ENCODE results near the gene ZNF516.

DNA sequence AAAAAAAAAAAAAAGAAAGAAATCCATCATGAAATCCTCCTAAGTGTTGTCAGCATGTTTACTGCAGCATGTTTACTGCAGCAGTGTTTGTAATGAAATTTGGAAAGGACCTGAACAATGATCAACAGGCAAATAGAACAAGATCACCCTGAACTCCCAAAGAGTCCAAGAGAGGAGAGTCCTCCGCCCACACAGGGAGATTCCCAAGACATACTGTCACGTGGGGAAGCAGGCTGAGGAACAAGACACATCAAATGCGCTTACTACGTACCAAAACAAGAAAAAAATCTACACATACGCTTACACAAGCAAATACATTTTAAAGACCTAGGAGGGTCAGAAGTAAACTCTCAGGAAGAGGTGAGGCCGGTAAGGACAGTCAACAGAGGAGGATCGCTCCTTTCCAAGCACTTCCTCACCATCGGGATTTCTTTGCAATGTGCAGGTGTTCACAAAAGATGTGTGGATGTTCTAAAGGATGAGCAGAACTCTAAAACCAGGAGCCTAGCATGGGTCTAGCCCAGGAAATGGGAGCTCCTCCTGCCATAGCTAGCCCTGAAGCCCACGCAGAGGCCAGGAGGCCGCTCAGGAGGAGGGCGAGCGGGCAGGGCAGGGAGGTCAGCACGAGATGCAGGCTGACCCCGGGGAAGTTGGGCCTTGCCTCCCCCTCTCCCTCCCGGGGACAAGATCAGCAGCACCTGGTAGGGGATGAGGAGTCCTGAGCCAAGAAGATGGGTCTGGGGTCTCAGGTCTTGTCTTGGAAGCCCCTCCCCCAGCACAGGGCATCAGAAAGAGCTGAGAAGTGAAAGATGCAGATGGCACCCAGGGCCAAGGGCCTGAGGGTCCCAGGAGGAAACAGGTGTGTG, 66.4 kb downstream of the ZNF516 start:
- TF ChIP-seq, protein P1, sequence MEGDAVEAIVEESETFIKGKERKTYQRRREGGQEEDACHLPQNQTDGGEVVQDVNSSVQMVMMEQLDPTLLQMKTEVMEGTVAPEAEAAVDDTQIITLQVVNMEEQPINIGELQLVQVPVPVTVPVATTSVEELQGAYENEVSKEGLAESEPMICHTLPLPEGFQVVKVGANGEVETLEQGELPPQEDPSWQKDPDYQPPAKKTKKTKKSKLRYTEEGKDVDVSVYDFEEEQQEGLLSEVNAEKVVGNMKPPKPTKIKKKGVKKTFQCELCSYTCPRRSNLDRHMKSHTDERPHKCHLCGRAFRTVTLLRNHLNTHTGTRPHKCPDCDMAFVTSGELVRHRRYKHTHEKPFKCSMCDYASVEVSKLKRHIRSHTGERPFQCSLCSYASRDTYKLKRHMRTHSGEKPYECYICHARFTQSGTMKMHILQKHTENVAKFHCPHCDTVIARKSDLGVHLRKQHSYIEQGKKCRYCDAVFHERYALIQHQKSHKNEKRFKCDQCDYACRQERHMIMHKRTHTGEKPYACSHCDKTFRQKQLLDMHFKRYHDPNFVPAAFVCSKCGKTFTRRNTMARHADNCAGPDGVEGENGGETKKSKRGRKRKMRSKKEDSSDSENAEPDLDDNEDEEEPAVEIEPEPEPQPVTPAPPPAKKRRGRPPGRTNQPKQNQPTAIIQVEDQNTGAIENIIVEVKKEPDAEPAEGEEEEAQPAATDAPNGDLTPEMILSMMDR (IDR thresholded peaks at IDR 0.05), result no peak
- no peak for TF ChIP-seq POLR2A (IDR thresholded peaks at IDR 0.05)
